ENCODE measurements around the gene SLC16A2.

Gene SLC16A2

GRCh38 chrX:74536832-74537371, 115.6 kb downstream of the SLC16A2 start:
- H3K27me3 Mint-ChIP-seq (ENCODE audit: low read depth): no peaks in the 10 kb centered on the region
- peaks cover 54% of the 10 kb centered on the region for H3K4me1 Mint-ChIP-seq
- H3K4me3 Mint-ChIP-seq: peak overlapping the region; percentile 84 to 93 (median 89)
- H3K9me3 Mint-ChIP-seq: no peaks in the 10 kb centered on the region
- no peak for TF ChIP-seq CTCF (IDR thresholded peaks at IDR 0.05; ENCODE audit: unreplicated experiment in 3 of 3)
- H3K36me3 Mint-ChIP-seq (ENCODE audit: low read depth): peaks cover 14% of the 10 kb centered on the region
- H3K27ac Mint-ChIP-seq: peak overlapping the region; percentile 97 to 99 (median 98)

- TF ChIP-seq CTCF (IDR thresholded peaks at IDR 0.05; ENCODE audit: unreplicated experiment in 3 of 3): no peak
Measured at GRCh38 chrX:74540635-74541249, 119.4 kb downstream of the SLC16A2 start.

GRCh38 chrX:74545880-74546523, 124.7 kb downstream of the SLC16A2 start:
- Mint-ChIP-seq H3K4me3 (no peak overlapping the region), H3K27me3 (ENCODE audit: low read depth) (peaks cover 9% of the 10 kb centered on the region), H3K27ac (no peak overlapping the region), H3K9me3 (peaks cover 12% of the 10 kb centered on the region), H3K36me3 (ENCODE audit: low read depth) (no peaks in the 10 kb centered on the region), H3K4me1 (peaks cover 14% of the 10 kb centered on the region)
- TF ChIP-seq CTCF (IDR thresholded peaks at IDR 0.05; ENCODE audit: unreplicated experiment in 3 of 3): no peak

More at GRCh38 chrX:74540635-74541249, 119.4 kb downstream of the SLC16A2 start:
- peaks cover 1% of the 10 kb centered on the region for H3K9me3 Mint-ChIP-seq
- no peak overlapping the region for H3K4me3 Mint-ChIP-seq
- H3K27ac Mint-ChIP-seq: peak overlapping the region in 2 of 3 experiments; percentile 18 to 52
- H3K4me1 Mint-ChIP-seq: peaks cover 29% of the 10 kb centered on the region
- H3K27me3 Mint-ChIP-seq (ENCODE audit: low read depth): peaks cover 5% of the 10 kb centered on the region
- H3K36me3 Mint-ChIP-seq (ENCODE audit: low read depth): no peaks in the 10 kb centered on the region

DNA sequence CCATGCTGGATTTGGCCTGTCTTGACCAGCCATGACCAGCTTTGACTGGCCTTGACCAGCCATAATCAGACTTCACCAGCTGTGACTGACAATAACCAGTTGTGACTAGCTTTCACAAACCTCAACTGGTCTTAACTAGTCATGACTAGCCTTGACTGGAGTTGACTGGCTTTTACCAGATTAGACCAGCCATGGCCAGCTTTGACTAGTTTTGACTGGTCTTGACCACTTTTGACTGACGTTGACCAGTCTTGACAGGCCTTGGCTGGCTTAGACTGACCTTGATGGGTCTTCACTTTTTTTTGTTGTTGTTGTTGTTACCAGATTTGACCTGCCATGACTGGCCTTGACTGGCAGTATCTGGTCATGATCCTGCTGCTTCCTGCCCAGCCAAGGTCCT, 125.7 kb downstream of the SLC16A2 start:
- Mint-ChIP-seq H3K4me1 (peaks cover 5% of the 10 kb centered on the region), H3K27me3 (ENCODE audit: low read depth) (peaks cover 9% of the 10 kb centered on the region), H3K9me3 (peaks cover 12% of the 10 kb centered on the region), H3K27ac (no peak overlapping the region), H3K4me3 (no peak overlapping the region), H3K36me3 (ENCODE audit: low read depth) (no peaks in the 10 kb centered on the region)
- no peak for TF ChIP-seq CTCF (IDR thresholded peaks at IDR 0.05; ENCODE audit: unreplicated experiment in 3 of 3)

- Mint-ChIP-seq H3K4me3 (peak overlapping the region in 2 of 3 experiments; percentile 67 to 68), H3K9me3 (peaks cover 12% of the 10 kb centered on the region), H3K36me3 (ENCODE audit: low read depth) (no peaks in the 10 kb centered on the region), H3K27ac (peak overlapping the region in 2 of 3 experiments; percentile 8 to 55), H3K4me1 (peaks cover 5% of the 10 kb centered on the region), H3K27me3 (ENCODE audit: low read depth) (peaks cover 8% of the 10 kb centered on the region)
- TF ChIP-seq CTCF (IDR thresholded peaks at IDR 0.05; ENCODE audit: unreplicated experiment in 3 of 3): peak; percentile 97 to 98 (median 97)
Measured at GRCh38 chrX:74550295-74550802, 129.1 kb downstream of the SLC16A2 start.
